Right lobe of liver (tissue), 4 donors: ENCODE results near the gene PELI3.

Experiments
- CTCF ChIP-seq, 4 donors: fragments of 200-600 bp in 3 of 4; fragments of 450-650 bp in 1 of 4; IDR thresholded peaks; one replicate each; pipeline versions ENCODE4 v1.5.1 to v1.8.0; 2016 to 2022; ENCODE audit warnings: antibody characterized with exemption in 4 of 4, mild to moderate bottlenecking in 2 of 4
- POLR2A ChIP-seq: fragments of 450-650 bp; IDR thresholded peaks from one replicate; pipeline ENCODE4 v1.6.1; 2017; ENCODE audit warnings: antibody characterized with exemption, mild to moderate bottlenecking
- donor health status: DM: no; HTN: no; CAD: no.
- donor health status: DM: no; HTN: no; CAD: no.
- donor health status: DM: no; HTN: yes; CAD: no.

GRCh38 chr11:66447012-66447411 is 19.7 kb upstream of the PELI3 start:
- no peak for TF ChIP-seq CTCF (IDR thresholded peaks at IDR 0.05)
- no peak for TF ChIP-seq POLR2A
